Effector CD8-positive, alpha-beta T cell (primary cell): ENCODE results near the gene TEKTIP1.
"Not testable (repeated sequence)": the region's sequence is repeated elsewhere in the genome, so short reads cannot be mapped to it uniquely, and the experiment has no call there.

Experiments
- DNase-seq: peaks from one replicate; lab custom pipeline; 2025; lab: John Stamatoyannopoulos, UW

Gene TEKTIP1

GRCh38 chr19:3507371-3508120 is 31.4 kb upstream of the TEKTIP1 start:
- DNase-seq, result no peak

- not testable (repeated sequence) for DNase-seq
These were observed 30.8 kb upstream of the TEKTIP1 start for GRCh38 chr19:3508121-3508661.

GRCh38 chr19:3508771-3509535 is 30.0 kb upstream of the TEKTIP1 start:
- DNase-seq, result no peak

GRCh38 chr19:3509566-3509989 is 29.4 kb upstream of the TEKTIP1 start:
- no peak for DNase-seq

GRCh38 chr19:3510727-3511126 is 28.2 kb upstream of the TEKTIP1 start:
- no peak for DNase-seq

GRCh38 chr19:3511506-3512251 is 27.3 kb upstream of the TEKTIP1 start:
- DNase-seq, result no peak

GRCh38 chr19:3512562-3513228 is 26.3 kb upstream of the TEKTIP1 start:
- no peak for DNase-seq

- no peak for DNase-seq
These were observed 25.5 kb upstream of the TEKTIP1 start for GRCh38 chr19:3513229-3514140.

- DNase-seq, result no peak
These were observed 24.0 kb upstream of the TEKTIP1 start for GRCh38 chr19:3514930-3515329.

GRCh38 chr19:3515891-3516422 is 23.0 kb upstream of the TEKTIP1 start:
- no peak for DNase-seq

GRCh38 chr19:3516675-3517207 is 22.2 kb upstream of the TEKTIP1 start:
- DNase-seq, result no peak

- DNase-seq, result no peak
These were observed 21.3 kb upstream of the TEKTIP1 start for GRCh38 chr19:3517638-3518037.

GRCh38 chr19:3518255-3518654 is 20.7 kb upstream of the TEKTIP1 start:
- no peak for DNase-seq

- DNase-seq, result no peak
These were observed 20.3 kb upstream of the TEKTIP1 start for GRCh38 chr19:3518659-3519058.

- DNase-seq, result no peak
These were observed 19.8 kb upstream of the TEKTIP1 start for GRCh38 chr19:3519126-3519525.

- DNase-seq, result no peak
These were observed 18.5 kb upstream of the TEKTIP1 start for GRCh38 chr19:3520166-3521103.

- no peak for DNase-seq
These were observed 17.9 kb upstream of the TEKTIP1 start for GRCh38 chr19:3521104-3521445.

GRCh38 chr19:3522421-3523360 is 16.3 kb upstream of the TEKTIP1 start:
- no peak for DNase-seq
